Thoracic aorta (tissue), 2 donors: Measurements from ENCODE around the gene FOXC1. TPM values are rescaled to one million over a fixed set of nuclear protein-coding genes. Genes with fewer than 3 reads are reported as not detected.

Experiments used
- ATAC-seq: fragments of 150-250 bp; one replicate; pipeline ENCODE4 v1.8.0; 2017; ENCODE audit warnings: low read depth; ENCODE audit not compliant: insufficient number of reproducible peaks, low FRiP score
- DNase-seq: peaks from one replicate; pipeline ENCODE4 v3.0.0-alpha.2; 2020; ENCODE audit warnings: low spot score
- H3K27ac ChIP-seq, 2 donors: fragments of 200-600 bp; sonication (generic); 1 replicate in 1 of 2; 2 replicates in 1 of 2; pipeline ENCODE4 v1.5.1; 2016; ENCODE audit warnings: mild to moderate bottlenecking in 2 of 2, moderate library complexity in 2 of 2
- H3K27me3 ChIP-seq: fragments of 200-600 bp; sonication (generic); replicated peaks from 2 replicates; pipeline ENCODE4 v1.6.0; 2016; ENCODE audit warnings: mild to moderate bottlenecking; ENCODE audit not compliant: insufficient read depth
- H3K36me3 ChIP-seq: fragments of 200-600 bp; sonication (generic); one replicate; pipeline ENCODE4 v1.5.1; 2016
- H3K4me1 ChIP-seq, 2 donors: fragments of 200-600 bp; sonication (generic); 1 replicate in 1 of 2; 2 replicates in 1 of 2; pipeline versions ENCODE4 v1.5.1 to v1.6.0; 2016; ENCODE audit warnings: low read depth in 2 of 2, mild to moderate bottlenecking in 1 of 2; ENCODE audit not compliant: control insufficient read depth in 1 of 2
- H3K4me3 ChIP-seq: fragments of 200-600 bp; sonication (generic); 2 replicates; pipeline ENCODE4 v1.5.1; 2016; ENCODE audit warnings: mild to moderate bottlenecking
- H3K9me3 ChIP-seq: fragments of 200-600 bp; sonication (generic); 2 replicates; pipeline ENCODE4 v1.5.1; 2016
- total RNA-seq, 2 donors: library from RNA; depleted of rRNA; stranded (reverse); fragments of >200 nt; gene quantifications; one replicate each; pipeline versions ENCODE4 v1.1.0 to v1.2.3, GENCODE V29; 2016
- TF ChIP-seq, protein P1 (sequence below): fragments of 200-600 bp; sonication (generic); IDR thresholded peaks from one replicate; pipeline ENCODE4 v1.5.1; 2019; ENCODE audit warnings: antibody characterized with exemption

The FOXC1 gene
- total RNA-seq, 2 donors from 2014 or later: 103 to 109 TPM

- Histone ChIP-seq H3K36me3 (peaks cover 3% of the 10 kb centered on the region), H3K4me1 (peaks cover 0 to 37% of the 10 kb centered on the region in 2 donors), H3K27ac (peak overlapping the region; percentile 0 to 11), H3K27me3 (no peaks in the 10 kb centered on the region), H3K9me3 (no peaks in the 10 kb centered on the region), H3K4me3 (no peak overlapping the region)
- TF ChIP-seq, protein P1, sequence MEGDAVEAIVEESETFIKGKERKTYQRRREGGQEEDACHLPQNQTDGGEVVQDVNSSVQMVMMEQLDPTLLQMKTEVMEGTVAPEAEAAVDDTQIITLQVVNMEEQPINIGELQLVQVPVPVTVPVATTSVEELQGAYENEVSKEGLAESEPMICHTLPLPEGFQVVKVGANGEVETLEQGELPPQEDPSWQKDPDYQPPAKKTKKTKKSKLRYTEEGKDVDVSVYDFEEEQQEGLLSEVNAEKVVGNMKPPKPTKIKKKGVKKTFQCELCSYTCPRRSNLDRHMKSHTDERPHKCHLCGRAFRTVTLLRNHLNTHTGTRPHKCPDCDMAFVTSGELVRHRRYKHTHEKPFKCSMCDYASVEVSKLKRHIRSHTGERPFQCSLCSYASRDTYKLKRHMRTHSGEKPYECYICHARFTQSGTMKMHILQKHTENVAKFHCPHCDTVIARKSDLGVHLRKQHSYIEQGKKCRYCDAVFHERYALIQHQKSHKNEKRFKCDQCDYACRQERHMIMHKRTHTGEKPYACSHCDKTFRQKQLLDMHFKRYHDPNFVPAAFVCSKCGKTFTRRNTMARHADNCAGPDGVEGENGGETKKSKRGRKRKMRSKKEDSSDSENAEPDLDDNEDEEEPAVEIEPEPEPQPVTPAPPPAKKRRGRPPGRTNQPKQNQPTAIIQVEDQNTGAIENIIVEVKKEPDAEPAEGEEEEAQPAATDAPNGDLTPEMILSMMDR: no peak
- ATAC-seq (no peak), DNase-seq (no peak)
Measured at GRCh38 chr6:1636272-1636825, 26.6 kb downstream of the FOXC1 start.

- ATAC-seq (no peak), DNase-seq (no peak)
- TF ChIP-seq, protein P1: no peak
Measured at GRCh38 chr6:1636971-1637871, 27.5 kb downstream of the FOXC1 start.

DNA sequence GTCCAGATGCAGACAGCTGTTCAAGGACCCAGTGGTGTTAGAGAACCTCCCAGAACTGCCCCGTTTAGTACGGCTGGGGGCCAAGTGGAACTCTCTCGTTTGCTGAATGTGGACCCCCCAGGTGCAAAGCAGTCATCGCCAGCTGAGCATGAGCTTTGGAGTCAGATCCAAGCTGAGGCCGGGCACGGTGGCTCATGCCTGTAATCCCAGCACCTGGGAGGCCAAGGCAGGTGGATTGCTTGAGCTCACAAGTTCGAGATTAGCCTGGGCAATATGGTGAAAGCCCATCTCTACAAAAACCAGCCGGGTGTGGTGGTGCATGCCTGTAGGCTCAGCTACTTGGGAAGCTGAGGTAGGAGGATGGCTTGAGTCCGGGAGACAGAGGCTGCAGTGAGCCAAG, 29.7 kb downstream of the FOXC1 start:
- Histone ChIP-seq H3K4me1 (peaks cover 0 to 36% of the 10 kb centered on the region in 2 donors), H3K36me3 (peaks cover 3% of the 10 kb centered on the region), H3K9me3 (no peaks in the 10 kb centered on the region), H3K4me3 (no peak overlapping the region), H3K27ac (no peak overlapping the region), H3K27me3 (no peaks in the 10 kb centered on the region)
- ATAC-seq (no peak), DNase-seq (no peak)
- TF ChIP-seq, protein P1: no peak

More at GRCh38 chr6:1636971-1637871, 27.5 kb downstream of the FOXC1 start:
- Histone ChIP-seq H3K4me3 (no peak overlapping the region), H3K36me3 (peaks cover 3% of the 10 kb centered on the region), H3K9me3 (no peaks in the 10 kb centered on the region), H3K27me3 (no peaks in the 10 kb centered on the region), H3K27ac (peak overlapping the region; percentile 2 to 11), H3K4me1 (peaks cover 0 to 40% of the 10 kb centered on the region in 2 donors)

GRCh38 chr6:1640476-1640875, 30.8 kb downstream of the FOXC1 start:
- ATAC-seq: no peak

More at GRCh38 chr6:1640476-1640875, 30.8 kb downstream of the FOXC1 start:
- H3K9me3 ChIP-seq: no peaks in the 10 kb centered on the region
- no peaks in the 10 kb centered on the region for H3K27me3 ChIP-seq
- no peak overlapping the region for H3K27ac ChIP-seq
- peaks cover 0 to 26% of the 10 kb centered on the region in 2 donors for H3K4me1 ChIP-seq
- H3K4me3 ChIP-seq: no peak overlapping the region
- TF ChIP-seq, protein P1: no peak
- no peak for DNase-seq
- H3K36me3 ChIP-seq: peaks cover 3% of the 10 kb centered on the region
